ENCODE measurements around the gene TSHZ3.

Gene TSHZ3

GRCh38 chr19:31285744-31286143 is 63.5 kb downstream of the TSHZ3 start:
- DNase-seq = no peak

DNA sequence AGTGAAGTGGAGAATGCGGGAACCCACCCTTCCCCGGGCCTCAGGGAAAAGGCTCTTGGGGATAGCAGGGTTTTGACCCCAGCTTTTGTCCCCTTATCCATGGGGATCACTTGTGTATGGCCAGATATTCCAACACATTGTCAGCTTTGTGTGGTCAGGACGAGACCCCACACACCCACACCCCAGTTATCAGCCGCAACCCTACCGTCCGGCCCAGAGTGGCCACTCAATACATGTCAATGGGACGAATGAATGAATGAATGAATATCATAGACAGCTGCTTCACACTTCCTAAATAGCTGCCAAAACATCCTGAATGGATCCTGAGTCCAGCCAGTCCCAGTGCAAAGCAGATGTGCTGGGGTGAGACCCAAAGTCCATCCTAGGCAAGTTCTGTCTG is 64.6 kb downstream of the TSHZ3 start:
- no peak for DNase-seq

GRCh38 chr19:31283701-31284100 is 65.5 kb downstream of the TSHZ3 start:
- no peak for DNase-seq

DNA sequence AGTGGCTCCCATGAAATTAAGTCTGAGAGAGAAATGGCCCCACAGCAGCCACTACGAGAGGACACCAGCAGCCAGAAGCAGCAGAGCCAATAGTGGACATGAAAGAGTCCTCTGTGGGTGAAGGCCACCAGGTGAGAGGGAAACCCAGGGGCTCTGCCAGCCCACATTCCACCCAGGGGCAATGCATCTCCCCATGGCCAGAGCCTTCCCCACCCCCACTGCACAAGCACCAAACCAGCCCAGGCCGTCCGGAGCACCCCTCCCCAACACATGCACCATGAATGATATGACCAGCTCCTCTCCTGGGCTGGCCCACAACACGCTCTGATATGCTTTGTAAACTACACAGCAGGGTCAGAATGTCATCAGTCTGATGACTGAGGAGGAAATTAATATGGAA is 66.9 kb downstream of the TSHZ3 start:
- no peak for DNase-seq

DNA sequence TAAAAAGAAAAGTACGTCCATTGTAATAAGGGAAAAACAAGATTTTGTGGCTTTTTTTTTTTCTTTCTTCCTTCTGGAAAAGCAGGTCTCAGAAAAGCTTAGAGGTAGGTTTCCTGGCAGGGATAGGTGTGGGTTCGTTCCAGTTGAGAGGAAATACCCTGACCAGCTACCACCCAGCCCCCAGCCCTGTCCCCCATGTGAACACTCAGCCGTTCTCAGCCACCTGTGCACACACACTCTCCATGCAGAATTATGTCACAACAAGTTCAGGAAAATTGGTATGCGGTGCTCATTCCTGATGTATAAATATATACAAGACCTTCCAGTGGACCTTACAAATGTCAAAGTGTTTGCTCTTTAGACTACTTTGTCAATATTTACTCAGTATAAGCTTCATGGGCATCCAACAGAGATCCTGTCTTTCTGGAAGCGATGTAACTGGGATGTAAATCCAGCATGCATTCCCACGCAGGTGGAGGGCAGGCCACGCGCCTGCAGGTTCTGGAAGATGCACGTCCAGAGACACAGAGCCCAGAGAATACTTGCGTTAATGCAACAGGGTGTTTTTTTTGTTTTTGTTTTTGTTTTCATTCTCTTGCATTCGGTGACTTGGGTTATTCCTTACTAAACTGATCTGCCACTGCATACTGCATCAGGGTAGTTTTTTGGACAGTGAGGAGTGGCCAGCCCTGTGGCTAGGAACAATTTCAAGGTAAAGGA is 68.8 kb downstream of the TSHZ3 start:
- DNase-seq = no peak

DNA sequence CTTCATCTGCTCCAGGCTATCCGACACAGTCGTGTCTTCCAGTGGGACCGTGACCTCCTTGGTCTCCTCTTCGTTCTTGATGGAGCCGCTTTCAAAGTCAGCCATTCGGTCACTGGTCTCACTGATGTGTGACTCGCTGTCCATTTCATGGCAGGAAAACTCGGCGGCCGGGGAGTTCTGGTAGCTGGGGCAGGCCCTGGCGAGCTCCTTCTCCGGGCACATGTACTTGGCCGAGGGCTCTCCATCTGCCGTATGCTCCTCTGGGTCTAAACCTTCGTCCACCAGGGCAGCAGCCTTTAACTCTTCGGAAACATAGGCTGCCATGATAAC is 69.8 kb downstream of the TSHZ3 start:
- DNase-seq = no peak

GRCh38 chr19:31278555-31279435 is 70.4 kb downstream of the TSHZ3 start:
- DNase-seq = no peak

GRCh38 chr19:31277516-31277915 is 71.7 kb downstream of the TSHZ3 start:
- DNase-seq = no peak

- DNase-seq = no peak
Measured at GRCh38 chr19:31276831-31277230, 72.4 kb downstream of the TSHZ3 start.

GRCh38 chr19:31275068-31275334 is 74.2 kb downstream of the TSHZ3 start:
- no peak for DNase-seq

DNA sequence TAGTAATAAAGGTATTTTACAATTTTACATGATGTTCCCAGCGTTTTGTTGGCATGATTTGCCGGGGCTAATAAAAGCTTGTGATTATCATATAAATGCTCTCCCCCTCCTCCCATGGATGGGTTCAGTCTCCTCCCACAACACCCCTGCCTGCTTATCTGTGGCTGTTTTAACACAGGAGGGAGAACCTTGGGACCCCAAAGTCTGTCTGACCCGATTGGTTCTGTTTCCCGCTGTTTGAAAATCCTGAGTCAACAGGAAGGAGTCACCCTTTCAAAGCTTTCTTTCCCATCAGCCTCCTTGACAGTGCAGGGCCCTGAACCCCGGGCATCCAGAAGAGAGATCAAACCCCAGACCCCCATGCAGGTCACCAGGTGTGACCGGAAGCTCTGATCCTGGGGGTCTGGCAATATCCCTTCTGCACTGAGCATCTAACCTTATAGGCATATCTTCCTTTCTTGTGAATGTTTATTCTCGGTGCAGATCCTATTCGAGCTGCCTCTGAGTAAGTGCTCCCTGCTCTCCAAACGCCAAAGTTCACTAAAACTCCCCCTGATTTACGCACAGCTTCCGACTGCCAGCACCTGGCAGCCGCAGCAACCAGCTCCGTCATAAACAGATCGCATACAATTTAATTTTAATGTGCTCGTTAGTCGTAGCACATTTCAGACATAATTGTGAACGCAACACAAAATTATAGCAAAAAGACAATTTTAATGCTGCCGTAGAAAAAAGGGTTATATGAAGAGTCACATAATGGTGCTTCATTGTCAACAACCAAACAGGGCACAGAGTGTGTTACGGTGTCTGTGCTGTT is 74.8 kb downstream of the TSHZ3 start:
- no peak for DNase-seq

DNA sequence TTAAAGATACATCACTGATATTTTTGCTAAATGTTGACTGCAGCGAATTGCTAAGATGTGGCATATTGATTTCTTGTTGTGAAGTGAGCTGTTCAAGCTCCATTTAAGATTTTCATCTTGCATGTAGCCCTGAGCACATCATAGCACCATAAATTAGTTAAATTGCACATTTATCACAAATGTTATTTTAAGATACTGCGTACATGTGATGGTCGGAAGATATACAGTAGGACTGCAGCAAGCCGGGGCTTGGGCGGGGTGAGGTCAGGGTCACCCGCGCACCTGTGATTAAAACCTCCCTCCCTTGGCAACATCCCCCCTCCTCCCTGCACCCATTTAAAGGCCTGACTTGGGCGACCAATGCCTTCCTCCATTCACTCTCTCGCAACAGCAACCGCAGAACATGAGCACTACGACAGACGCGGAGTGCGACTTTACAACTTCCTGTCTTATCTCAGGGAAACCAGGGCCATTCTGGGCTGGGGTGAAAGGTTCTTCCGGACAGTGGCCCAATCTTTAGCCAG is 76.6 kb downstream of the TSHZ3 start:
- DNase-seq = no peak

DNA sequence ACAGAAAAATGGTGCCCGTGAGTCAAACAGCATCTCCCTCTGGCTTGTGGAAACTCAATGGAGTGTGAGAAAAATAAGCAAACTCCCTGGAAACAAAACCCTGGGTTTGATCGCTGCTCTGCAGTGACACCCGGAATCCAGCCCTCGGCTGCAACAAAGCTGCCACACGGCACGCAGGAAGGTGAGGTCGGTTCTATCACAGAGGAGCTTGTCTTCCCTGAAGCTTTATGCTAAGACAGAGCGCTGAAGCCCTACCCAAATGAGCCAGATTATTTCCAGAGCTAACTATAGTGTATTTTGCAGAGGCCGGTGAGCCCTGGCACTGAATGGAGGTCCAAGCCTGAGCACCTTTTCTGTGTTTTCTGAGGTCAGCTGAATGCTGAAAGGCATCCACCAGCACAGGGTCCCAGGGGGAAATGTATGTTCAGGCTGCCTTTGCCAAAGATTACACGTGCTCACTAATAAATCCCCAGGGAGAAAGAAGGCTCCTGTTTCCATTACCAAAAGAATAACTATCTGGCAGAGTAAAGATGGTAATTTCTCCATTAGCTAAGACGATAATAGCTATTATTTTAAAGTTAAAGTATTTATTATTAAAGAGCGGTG is 77.8 kb downstream of the TSHZ3 start:
- peak; percentile 68 for DNase-seq

- DNase-seq = no peak
Measured at GRCh38 chr19:31270897-31271296, 78.3 kb downstream of the TSHZ3 start.

- DNase-seq = peak; percentile 36
Measured at GRCh38 chr19:31269425-31270127, 79.7 kb downstream of the TSHZ3 start.

- DNase-seq = peak; percentile 83
Measured at GRCh38 chr19:31268751-31269383, 80.4 kb downstream of the TSHZ3 start.

- no peak for DNase-seq
Measured at GRCh38 chr19:31266731-31267130, 82.5 kb downstream of the TSHZ3 start.

DNA sequence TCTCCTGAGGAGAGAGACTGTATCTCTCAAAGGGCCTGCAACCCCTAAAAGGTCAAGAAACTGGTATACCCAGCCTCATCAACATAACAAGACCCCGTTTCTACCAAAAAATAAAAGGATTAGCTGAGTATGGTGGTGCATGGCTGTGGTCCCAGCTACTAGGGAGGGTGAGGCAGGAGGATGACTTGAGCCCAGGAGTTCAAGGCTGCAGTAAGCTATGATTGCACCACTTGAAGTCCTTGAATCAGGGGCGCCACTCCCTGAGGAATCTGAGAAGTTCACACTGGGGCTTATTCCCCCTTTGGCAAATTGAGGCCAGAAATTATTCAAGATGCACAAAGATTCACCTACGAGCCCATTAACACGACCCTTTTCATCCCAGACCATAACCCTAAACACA is 83.0 kb downstream of the TSHZ3 start:
- no peak for DNase-seq

DNA sequence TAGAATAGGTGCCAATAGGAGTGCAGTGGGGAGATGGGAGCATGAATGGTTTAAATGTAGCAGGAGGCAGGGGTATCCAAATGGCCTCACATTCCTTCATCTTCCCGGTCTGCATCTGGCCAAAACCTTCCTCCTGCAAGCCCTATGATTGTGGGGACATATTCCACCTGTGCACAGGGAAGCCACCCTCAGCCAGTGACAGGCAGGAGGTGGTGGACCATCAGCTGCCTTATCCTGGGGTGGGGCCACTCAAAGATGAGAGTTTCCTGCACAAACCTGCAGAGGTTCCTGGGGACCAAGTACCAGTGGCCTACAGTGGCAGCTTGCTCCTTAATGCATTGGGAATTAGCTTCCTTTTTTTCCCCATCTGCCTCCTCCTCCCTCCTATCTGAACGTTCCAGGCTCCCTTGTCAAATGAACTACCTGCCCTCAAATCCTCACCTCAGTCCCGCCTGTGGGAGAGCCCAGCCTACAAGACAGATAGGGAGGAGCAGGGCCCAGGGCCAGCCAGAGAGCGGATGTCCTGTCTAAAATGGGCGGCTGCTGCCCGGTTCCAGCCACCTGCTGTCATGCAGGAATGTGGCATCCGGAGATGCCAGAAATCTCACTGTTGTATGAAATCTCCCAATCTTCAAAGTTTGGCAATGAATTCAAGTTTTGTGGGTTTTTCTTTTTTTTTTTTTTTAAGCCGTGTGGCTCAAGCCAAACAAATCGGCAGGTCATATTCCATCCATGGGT is 85.0 kb downstream of the TSHZ3 start:
- DNase-seq = no peak

GRCh38 chr19:31263328-31263727 is 85.9 kb downstream of the TSHZ3 start:
- DNase-seq = no peak

GRCh38 chr19:31262725-31263191 is 86.5 kb downstream of the TSHZ3 start:
- DNase-seq = no peak

Data from retina (tissue), 1 donor.